DMS79 treated with DMSO at 0.1 percent for 48 hours (cell line): ENCODE data around the gene BTBD18.
A peak's percentile ranks its signal among the peaks of the same experiment; 100 is the strongest.

Experiments
- DNase-seq: peaks from one replicate; lab custom pipeline; 2025; lab: John Stamatoyannopoulos, UW

Gene BTBD18

GRCh38 chr11:57776031-57776521, 24.5 kb upstream of the BTBD18 start:
- no peak for DNase-seq

GRCh38 chr11:57775491-57775890, 23.9 kb upstream of the BTBD18 start:
- DNase-seq, result no peak

GRCh38 chr11:57773026-57773598, 21.5 kb upstream of the BTBD18 start:
- DNase-seq, result no peak

GRCh38 chr11:57772562-57772961, 20.9 kb upstream of the BTBD18 start:
- no peak for DNase-seq

- no peak for DNase-seq
These were observed 19.7 kb upstream of the BTBD18 start for GRCh38 chr11:57771365-57771764.

DNA sequence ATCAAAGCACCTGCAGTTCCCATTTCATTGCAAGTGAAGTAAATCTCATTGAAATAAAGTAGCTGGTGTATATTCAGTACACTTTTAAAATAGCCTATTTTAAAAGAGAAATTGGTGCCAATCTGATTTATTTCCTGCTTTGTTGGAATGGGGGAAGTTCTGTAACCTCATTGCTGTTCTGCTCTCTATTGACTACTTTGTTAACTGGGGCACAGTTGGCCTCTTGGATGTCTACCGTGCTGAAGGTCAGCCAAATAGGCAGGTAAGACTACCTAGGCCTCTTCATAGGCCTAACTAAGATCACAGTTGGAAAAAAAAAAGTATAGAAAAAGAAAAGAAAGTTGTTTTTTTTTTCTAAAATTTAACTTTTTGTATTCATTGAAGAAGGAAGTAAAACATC, 19.2 kb upstream of the BTBD18 start:
- no peak for DNase-seq

- no peak for DNase-seq
These were observed 13.4 kb upstream of the BTBD18 start for GRCh38 chr11:57764972-57765371.

GRCh38 chr11:57764566-57764965, 12.9 kb upstream of the BTBD18 start:
- DNase-seq, result no peak

GRCh38 chr11:57764021-57764420, 12.4 kb upstream of the BTBD18 start:
- DNase-seq, result no peak

- no peak for DNase-seq
These were observed 11.9 kb upstream of the BTBD18 start for GRCh38 chr11:57763568-57763967.

DNA sequence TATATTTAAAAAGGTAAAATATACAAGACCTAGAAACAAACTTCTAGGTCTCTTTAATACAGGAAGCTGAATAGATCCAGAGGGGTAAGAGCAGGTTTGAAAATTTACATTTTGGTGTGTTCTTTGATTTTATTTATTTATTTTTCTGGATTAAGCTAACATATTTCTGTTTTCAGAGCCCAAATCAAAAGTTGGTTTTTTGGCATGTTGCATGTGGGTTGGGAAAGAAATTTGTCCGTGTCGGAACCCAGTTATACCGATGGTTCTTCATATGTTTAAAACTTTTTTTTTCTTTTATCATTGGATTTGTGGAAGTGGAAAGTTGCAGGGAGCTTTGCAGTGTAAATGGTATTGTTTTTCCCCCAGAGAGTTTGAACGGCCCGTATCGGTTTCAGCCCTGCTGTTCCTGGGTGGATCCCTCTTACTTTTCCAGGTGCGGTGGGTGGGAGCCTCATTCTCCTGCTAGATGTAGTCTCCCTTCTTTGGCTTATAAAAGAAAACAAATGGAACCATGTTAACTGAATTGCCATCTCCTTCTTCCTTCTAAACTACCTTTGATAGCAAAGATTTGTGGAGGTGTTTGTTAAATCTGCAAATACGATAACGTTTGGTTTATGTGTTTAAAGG, 10.7 kb upstream of the BTBD18 start:
- no peak for DNase-seq

GRCh38 chr11:57761301-57762234, 9.9 kb upstream of the BTBD18 start, which contains the start of gene CTNND1:
Gene CTNND1 (plus strand): TSS chr11:57761802. CDS start chr11:57791479, 29,677 bp downstream.
- DNase-seq, result no peak

- DNase-seq, result no peak
These were observed 6.6 kb upstream of the BTBD18 start for GRCh38 chr11:57758174-57758573.

- no peak for DNase-seq
These were observed 1.3 kb upstream of the BTBD18 start for GRCh38 chr11:57752954-57753353.

DNA sequence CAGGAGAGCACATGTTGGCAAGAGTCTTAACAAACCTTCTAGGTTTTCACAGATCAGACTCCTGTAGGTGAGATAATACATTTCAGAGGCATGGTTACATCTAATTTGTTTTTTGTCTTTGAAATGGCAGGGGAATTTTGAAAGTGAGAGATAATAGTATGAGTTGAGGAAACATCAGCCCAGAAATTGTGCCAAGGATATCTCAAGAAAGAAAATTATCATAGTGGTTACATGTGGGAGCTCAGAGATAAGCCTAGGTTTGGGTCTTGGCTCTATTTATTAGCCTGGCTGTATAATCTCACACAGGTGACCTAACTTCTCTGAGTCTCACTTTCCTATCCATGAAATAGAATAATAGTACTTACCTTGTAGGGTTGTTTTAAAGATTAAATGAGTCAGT, 443 bp downstream of the BTBD18 start:
- no peak for DNase-seq

DNA sequence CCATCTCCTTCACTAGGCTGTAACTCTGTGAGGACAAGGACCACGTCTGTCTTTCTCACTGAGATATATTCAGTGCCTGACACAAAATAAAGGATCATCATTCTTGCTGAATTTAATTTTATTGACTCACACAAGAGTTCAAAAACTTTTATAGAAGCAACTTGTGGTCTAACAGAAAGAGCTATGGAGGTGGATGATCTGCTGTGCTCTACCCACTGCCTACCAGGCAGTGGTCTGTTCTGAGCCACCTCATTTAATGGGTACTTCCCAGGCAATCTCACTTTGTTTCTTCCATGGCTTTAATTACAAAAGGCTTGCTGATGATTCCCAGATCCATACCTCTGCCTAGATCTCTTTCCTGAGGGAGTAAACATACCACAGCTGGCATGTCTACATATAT, 4.7 kb downstream of the BTBD18 start:
- DNase-seq, result no peak

GRCh38 chr11:57745206-57745605, 6.4 kb downstream of the BTBD18 start:
- no peak for DNase-seq

GRCh38 chr11:57744357-57744756, 7.3 kb downstream of the BTBD18 start:
- DNase-seq, result no peak

GRCh38 chr11:57742087-57742452, 9.5 kb downstream of the BTBD18 start:
- no peak for DNase-seq

DNA sequence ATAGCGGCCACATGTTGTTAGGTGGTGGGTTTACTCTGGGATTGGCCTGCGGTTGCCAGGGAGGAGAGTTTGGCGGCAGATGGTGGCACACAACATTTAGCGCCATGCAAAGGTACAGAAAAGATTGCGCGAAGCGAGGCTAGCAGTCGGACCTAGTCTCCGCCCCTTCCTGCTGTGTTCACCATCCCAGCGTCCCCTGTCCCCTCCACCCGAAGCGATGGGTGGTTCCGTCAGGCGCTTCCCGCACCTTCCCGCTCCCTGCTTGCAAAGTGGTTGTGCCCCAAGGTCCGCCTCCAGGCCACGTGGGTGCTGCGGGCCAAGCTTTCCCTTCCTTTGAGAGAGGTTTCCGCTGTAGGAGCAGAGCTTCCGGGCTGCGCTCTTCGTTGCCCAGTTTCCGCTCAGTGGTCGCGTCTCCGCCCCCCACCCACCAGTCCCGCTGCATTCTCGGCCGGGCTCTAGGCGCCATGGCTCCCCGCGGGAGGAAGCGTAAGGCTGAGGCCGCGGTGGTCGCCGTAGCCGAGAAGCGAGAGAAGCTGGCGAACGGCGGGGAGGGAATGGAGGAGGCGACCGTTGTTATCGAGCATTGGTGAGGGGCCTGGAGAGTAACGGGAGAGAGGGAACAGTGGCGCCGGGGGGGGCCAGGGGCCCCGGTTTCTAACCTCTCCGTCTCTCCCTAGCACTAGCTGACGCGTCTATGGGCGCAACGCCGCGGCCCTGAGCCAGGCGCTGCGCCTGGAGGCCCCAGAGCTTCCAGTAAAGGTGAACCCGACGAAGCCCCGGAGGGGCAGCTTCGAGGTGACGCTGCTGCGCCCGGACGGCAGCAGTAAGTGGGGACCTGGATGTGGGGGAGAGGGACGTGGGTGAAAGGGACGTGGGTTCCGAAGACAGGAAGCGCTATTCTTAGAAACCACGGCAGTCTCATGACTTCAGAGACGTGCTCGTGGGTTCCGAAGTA, 10.2 kb downstream of the BTBD18 start, which contains the start of gene SELENOH:
TSS of gene SELENOH (plus strand) at position 360 of the 955 bp plus-strand sequence. CDS start at position 465, 105 bp downstream.
- DNase-seq, result peak; percentile 93

DNA sequence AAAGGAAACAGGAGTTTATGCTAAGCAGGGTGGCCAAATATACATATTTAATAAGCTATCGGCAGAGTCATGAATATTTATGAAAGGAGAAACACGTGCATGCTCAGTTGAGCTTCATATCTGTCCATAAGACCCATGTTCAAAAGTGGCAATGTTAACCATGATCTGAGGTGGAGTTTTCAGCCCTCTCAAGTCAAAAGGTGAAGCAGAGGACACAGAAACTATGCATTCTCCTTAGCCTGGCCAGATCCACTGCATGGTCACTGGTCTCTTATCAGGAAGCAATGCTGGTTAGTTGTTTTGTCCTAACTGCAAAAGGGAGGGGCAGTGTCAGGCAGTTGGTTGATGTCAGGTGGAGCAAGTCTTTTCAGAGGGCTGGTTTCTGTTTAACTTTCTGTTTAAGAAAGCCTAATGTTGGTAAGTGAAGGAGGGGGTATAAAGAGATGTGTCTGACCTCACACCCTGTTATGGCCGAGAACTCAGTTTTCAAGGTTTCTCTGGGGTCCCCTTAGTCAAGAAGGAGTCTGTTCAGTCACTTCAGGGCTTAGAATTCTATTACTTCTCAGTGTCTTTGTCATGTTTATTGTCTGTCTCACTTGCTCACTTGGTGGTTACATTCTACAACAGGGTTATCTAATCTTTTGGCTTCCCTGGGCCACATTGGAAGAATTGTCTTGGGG, 15.9 kb downstream of the BTBD18 start:
- no peak for DNase-seq
